ENCODE data around the gene AFF4. TPM values are rescaled to one million over a fixed set of nuclear protein-coding genes. Genes with fewer than 3 reads are reported as not detected.

AFF4 gene
- total and polyA plus RNA-seq, 2 experiments from 2014 or later: 41.7 to 47.3 TPM

DNA sequence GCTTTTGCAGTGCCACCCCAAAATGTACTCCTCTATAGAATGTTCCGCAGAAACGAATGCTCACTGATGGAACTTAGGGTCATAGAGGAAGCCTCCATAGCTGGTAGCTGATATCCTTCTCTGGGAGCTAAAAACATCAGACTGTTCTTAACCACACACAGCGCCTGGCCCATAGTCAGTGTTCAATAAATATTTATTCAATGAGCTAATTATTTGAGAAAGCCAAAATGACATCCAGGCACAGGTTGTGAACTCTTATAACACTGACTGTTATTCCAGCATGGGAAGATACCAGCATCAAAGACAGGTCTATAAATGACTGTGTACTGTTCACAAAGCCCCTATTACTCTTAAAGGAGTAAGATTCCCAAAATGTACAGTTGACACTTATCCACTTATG is 110.1 kb downstream of the AFF4 start:
- no peak for DNase-seq
- H3K9me3 ChIP-seq (ENCODE audit: low read depth): no peaks in the 10 kb centered on the region
- no peak overlapping the region for H3K27ac ChIP-seq
- no peaks in the 10 kb centered on the region for H3K79me2 ChIP-seq (ENCODE audit: insufficient read depth)
- no peaks in the 10 kb centered on the region for H3K36me3 ChIP-seq (ENCODE audit: low read depth)
- H3K9me2 ChIP-seq (ENCODE audit: insufficient read depth): no peaks in the 10 kb centered on the region
- no peak overlapping the region for H3K9ac ChIP-seq
- 0 out of 2 replicates have a peak, but pooled peaks cover 4% of the 10 kb centered on the region for H3K4me1 ChIP-seq (ENCODE audit: insufficient read depth)
- WGBS, 2 experiments (ENCODE audit: low coverage in 1 of 2, low lambda C conversion rate in 2 of 2, missing lambda C conversion rate in 2 of 2): 86 to 92% methylated on average over 3 of the region's 3 CpGs
- H3K4me3 ChIP-seq: no peak overlapping the region
- no peaks in the 10 kb centered on the region for H3F3A ChIP-seq (ENCODE audit: insufficient read depth)
- TF ChIP-seq EZH2phosphoT487 (IDR thresholded peaks at IDR 0.05; ENCODE audit: insufficient read depth, low read depth): no peak
- TF ChIP-seq EZH2 (IDR thresholded peaks at IDR 0.05; ENCODE audit: insufficient read depth, poor library complexity, severe bottlenecking): no peak
- in situ Hi-C loops (cut with MboI): no loop called here
- H2AFZ ChIP-seq: no peak overlapping the region
- H3K4me2 ChIP-seq (ENCODE audit: unreplicated experiment): no peak overlapping the region
- no peaks in the 10 kb centered on the region for H4K20me1 ChIP-seq (ENCODE audit: insufficient read depth)
- H3K27me3 ChIP-seq (replicated peaks; ENCODE audit: insufficient read depth): no peaks in the 10 kb centered on the region

DNA sequence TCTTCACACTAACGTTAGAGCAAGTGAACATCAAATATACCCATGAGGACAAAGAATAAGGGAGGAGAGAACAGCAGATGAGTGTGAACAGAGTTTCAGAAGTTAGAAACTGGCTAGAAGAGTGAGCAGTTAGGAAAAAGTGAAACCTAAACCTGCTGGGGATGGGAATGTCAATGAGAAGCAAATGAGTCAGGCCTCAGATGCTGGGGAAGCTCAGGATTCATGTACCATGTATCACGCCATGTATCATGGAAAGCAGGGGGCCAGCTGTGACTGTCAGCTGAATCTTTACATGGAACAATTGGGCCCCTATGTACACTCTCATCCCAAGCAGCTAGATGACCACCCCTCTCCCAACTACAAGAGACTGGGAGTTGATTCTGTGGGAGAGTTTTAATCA is 113.4 kb downstream of the AFF4 start:
- H3K36me3 ChIP-seq (ENCODE audit: low read depth): no peaks in the 10 kb centered on the region
- 0 out of 2 replicates have a peak, but pooled peaks cover 4% of the 10 kb centered on the region for H3K4me1 ChIP-seq (ENCODE audit: insufficient read depth)
- peak overlapping the region; percentile 17 for H3K4me2 ChIP-seq (ENCODE audit: unreplicated experiment)
- no peaks in the 10 kb centered on the region for H4K20me1 ChIP-seq (ENCODE audit: insufficient read depth)
- no peaks in the 10 kb centered on the region for H3F3A ChIP-seq (ENCODE audit: insufficient read depth)
- no peaks in the 10 kb centered on the region for H3K27me3 ChIP-seq (replicated peaks; ENCODE audit: insufficient read depth)
- no peak overlapping the region for H3K4me3 ChIP-seq
- TF ChIP-seq EZH2 (IDR thresholded peaks at IDR 0.05; ENCODE audit: insufficient read depth, poor library complexity, severe bottlenecking) (no peak), EZH2phosphoT487 (IDR thresholded peaks at IDR 0.05; ENCODE audit: insufficient read depth, low read depth) (no peak)
- H3K79me2 ChIP-seq (ENCODE audit: insufficient read depth): no peaks in the 10 kb centered on the region
- no peak overlapping the region for H3K9ac ChIP-seq
- 38 to 46% methylated on average over 2 of the region's 2 CpGs for WGBS, 2 experiments (ENCODE audit: low coverage in 1 of 2, low lambda C conversion rate in 2 of 2, missing lambda C conversion rate in 2 of 2)
- 0 out of 2 replicates have a peak overlapping the region, but pooled peaks have one; percentile 22 for H3K27ac ChIP-seq
- DNase-seq: peak; percentile 82
- in situ Hi-C loops (cut with MboI): no loop called here
- H3K9me3 ChIP-seq (ENCODE audit: low read depth): no peaks in the 10 kb centered on the region
- peak overlapping the region; percentile 49; the same call in 1 of the 2 replicates for H2AFZ ChIP-seq
- H3K9me2 ChIP-seq (ENCODE audit: insufficient read depth): no peaks in the 10 kb centered on the region

DNA sequence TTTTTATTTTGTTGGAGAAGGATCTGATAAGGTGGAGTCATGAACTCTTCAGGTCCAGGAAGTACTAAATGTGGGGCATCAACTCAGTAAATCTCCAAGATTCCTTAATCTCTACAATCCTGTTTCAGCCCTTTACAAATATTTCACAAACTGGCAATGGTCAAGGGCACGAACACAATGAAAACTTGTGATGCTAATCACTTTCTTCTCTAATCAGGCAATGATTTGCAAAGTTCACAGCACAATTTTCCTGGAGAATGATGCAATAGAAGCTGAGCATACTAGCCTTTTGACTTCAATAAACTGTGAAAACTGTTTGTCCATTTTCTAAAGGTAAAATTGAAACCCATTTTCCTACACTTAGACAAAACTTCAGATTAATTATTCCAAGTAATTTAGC is 114.1 kb downstream of the AFF4 start:
- in situ Hi-C loops (cut with MboI): no loop called here

DNA sequence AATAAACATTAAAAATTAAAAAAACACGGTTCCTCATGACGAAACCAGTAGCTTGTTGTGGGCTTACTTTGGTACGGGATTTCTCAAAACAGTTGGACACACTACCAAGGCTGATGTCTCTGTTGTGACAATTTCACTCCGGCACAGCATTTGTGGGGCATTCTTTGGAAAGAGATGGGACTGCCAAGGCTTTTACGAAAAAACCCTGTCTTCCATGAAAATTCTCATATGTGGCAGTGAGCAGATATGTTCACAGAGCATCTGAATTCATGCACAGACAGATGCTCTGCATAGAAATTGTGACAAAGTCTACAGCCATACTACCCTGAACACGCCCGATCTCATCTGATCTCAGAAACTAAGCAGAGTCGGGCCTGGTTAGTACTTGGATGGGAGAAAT is 115.2 kb downstream of the AFF4 start:
- Histone ChIP-seq H3K36me3 (ENCODE audit: low read depth) (no peaks in the 10 kb centered on the region), H3F3A (ENCODE audit: insufficient read depth) (no peaks in the 10 kb centered on the region), H3K27me3 (replicated peaks; ENCODE audit: insufficient read depth) (no peaks in the 10 kb centered on the region), H3K9ac (no peak overlapping the region), H2AFZ (no peak overlapping the region), H3K27ac (no peak overlapping the region), H3K9me2 (ENCODE audit: insufficient read depth) (no peaks in the 10 kb centered on the region), H3K4me2 (ENCODE audit: unreplicated experiment) (no peak overlapping the region), H3K9me3 (ENCODE audit: low read depth) (no peaks in the 10 kb centered on the region), H3K4me3 (no peak overlapping the region), H3K4me1 (ENCODE audit: insufficient read depth) (no peaks in the 10 kb centered on the region), H3K79me2 (ENCODE audit: insufficient read depth) (no peaks in the 10 kb centered on the region), H4K20me1 (ENCODE audit: insufficient read depth) (no peaks in the 10 kb centered on the region)
- TF ChIP-seq EZH2phosphoT487 (IDR thresholded peaks at IDR 0.05; ENCODE audit: insufficient read depth, low read depth) (no peak), EZH2 (IDR thresholded peaks at IDR 0.05; ENCODE audit: insufficient read depth, poor library complexity, severe bottlenecking) (no peak)
- in situ Hi-C loops (cut with MboI): no loop called here
- 72 to 74% methylated on average over 8 of the region's 8 CpGs for WGBS, 2 experiments (ENCODE audit: low coverage in 1 of 2, low lambda C conversion rate in 2 of 2, missing lambda C conversion rate in 2 of 2)
- no peak for DNase-seq

More for the DNA sequence above, 114.1 kb downstream of the AFF4 start:
- H3K4me1 ChIP-seq (ENCODE audit: insufficient read depth): 0 out of 2 replicates have a peak, but pooled peaks cover 2% of the 10 kb centered on the region
- TF ChIP-seq EZH2 (IDR thresholded peaks at IDR 0.05; ENCODE audit: insufficient read depth, poor library complexity, severe bottlenecking) (no peak), EZH2phosphoT487 (IDR thresholded peaks at IDR 0.05; ENCODE audit: insufficient read depth, low read depth) (no peak)
- no peak overlapping the region for H3K9ac ChIP-seq
- no peaks in the 10 kb centered on the region for H3K27me3 ChIP-seq (replicated peaks; ENCODE audit: insufficient read depth)
- H3K36me3 ChIP-seq (ENCODE audit: low read depth): no peaks in the 10 kb centered on the region
- no peaks in the 10 kb centered on the region for H3F3A ChIP-seq (ENCODE audit: insufficient read depth)
- H2AFZ ChIP-seq: no peak overlapping the region
- no peaks in the 10 kb centered on the region for H3K9me3 ChIP-seq (ENCODE audit: low read depth)
- no peak overlapping the region for H3K4me2 ChIP-seq (ENCODE audit: unreplicated experiment)
- H4K20me1 ChIP-seq (ENCODE audit: insufficient read depth): no peaks in the 10 kb centered on the region
- H3K27ac ChIP-seq: no peak overlapping the region
- H3K79me2 ChIP-seq (ENCODE audit: insufficient read depth): no peaks in the 10 kb centered on the region
- WGBS, 2 experiments (ENCODE audit: low coverage in 1 of 2, low lambda C conversion rate in 2 of 2, missing lambda C conversion rate in 2 of 2): 21 to 32% methylated on average over 1 of the region's 1 CpG
- no peak for DNase-seq
- no peaks in the 10 kb centered on the region for H3K9me2 ChIP-seq (ENCODE audit: insufficient read depth)
- no peak overlapping the region for H3K4me3 ChIP-seq

DNA sequence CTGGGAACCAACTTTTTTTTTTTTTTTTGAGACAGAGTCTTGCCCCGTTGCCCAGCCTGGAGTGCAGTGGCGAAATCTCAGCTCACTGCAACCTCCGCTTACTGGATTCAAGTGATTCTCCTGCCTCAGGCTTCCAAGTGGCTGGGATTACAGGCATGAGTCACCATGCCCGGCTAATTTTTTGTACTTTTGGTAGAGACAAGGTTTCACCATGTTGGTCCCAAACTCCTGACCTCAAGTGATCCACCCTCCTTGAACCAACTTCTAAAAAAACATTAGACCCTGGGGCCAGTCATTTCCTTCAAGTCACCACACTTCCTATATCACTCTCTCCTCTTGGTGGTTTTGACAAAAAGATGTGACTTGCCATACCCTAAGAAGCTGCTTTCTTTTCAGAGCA is 122.1 kb downstream of the AFF4 start:
- Histone ChIP-seq H3K4me1 (ENCODE audit: insufficient read depth) (peaks cover 14% of the 10 kb centered on the region), H3K27ac (no peak overlapping the region), H3K27me3 (replicated peaks; ENCODE audit: insufficient read depth) (no peaks in the 10 kb centered on the region), H2AFZ (no peak overlapping the region), H3K9ac (no peak overlapping the region), H3K4me3 (no peak overlapping the region), H3K9me3 (ENCODE audit: low read depth) (no peaks in the 10 kb centered on the region), H3K36me3 (ENCODE audit: low read depth) (no peaks in the 10 kb centered on the region), H3F3A (ENCODE audit: insufficient read depth) (peaks cover 13% of the 10 kb centered on the region; the same call in 1 of the 2 replicates), H4K20me1 (ENCODE audit: insufficient read depth) (no peaks in the 10 kb centered on the region), H3K9me2 (ENCODE audit: insufficient read depth) (no peaks in the 10 kb centered on the region), H3K79me2 (ENCODE audit: insufficient read depth) (no peaks in the 10 kb centered on the region), H3K4me2 (ENCODE audit: unreplicated experiment) (no peak overlapping the region)
- no peak for TF ChIP-seq EZH2 (IDR thresholded peaks at IDR 0.05; ENCODE audit: insufficient read depth, poor library complexity, severe bottlenecking)
- WGBS, 2 experiments (ENCODE audit: low coverage in 1 of 2, low lambda C conversion rate in 2 of 2, missing lambda C conversion rate in 2 of 2): 76 to 79% methylated on average over 4 of the region's 4 CpGs
- in situ Hi-C loops (cut with MboI): no loop called here
- peak; percentile 30 for DNase-seq

Measured in GM23248 (cell line).